Tibial artery (tissue), 4 donors: ENCODE measurements around the gene PBX1.

Source experiments
- DNase-seq, 2 donors: peaks; one replicate each; pipeline ENCODE4 v3.0.0-alpha.2; 2019
- H3K27ac ChIP-seq, 2 donors: fragments of 200-600 bp; sonication (generic) in 1 of 2; 1 replicate in 1 of 2; 2 replicates in 1 of 2; pipeline ENCODE4 v1.5.1; 2018 to 2019; ENCODE audit warnings: mild to moderate bottlenecking in 1 of 2
- H3K27me3 ChIP-seq, 2 donors: fragments of 200-600 bp; sonication (generic) in 1 of 2; one replicate each; pipeline versions ENCODE4 v1.5.1 to v1.6.0; 2016 to 2019
- H3K36me3 ChIP-seq, 3 donors: fragments of 200-600 bp; sonication (generic) in 2 of 3; one replicate each; pipeline ENCODE4 v1.5.1; 2016 to 2019; ENCODE audit warnings: mild to moderate bottlenecking in 2 of 3
- H3K4me1 ChIP-seq, 4 donors: fragments of 200-600 bp; sonication (generic) in 2 of 4; 1 replicate in 3 of 4; 2 replicates in 1 of 4; pipeline ENCODE4 v1.5.1; 2016 to 2019
- H3K4me3 ChIP-seq, 2 donors: fragments of 200-600 bp; sonication (generic) in 1 of 2; 1 replicate in 1 of 2; 2 replicates in 1 of 2; pipeline ENCODE4 v1.5.1; 2018 to 2019; ENCODE audit warnings: mild to moderate bottlenecking in 2 of 2
- H3K9me3 ChIP-seq, 3 donors: fragments of 200-600 bp; sonication (generic) in 1 of 3; one replicate each; pipeline ENCODE4 v1.5.1; 2016 to 2019
- intact Hi-C: fragments of 100-400 bp; cut with DNase I; formaldehyde crosslinking; loops from one replicate; pipeline ENCODE4 v1.15.0; 2023; ENCODE audit warnings: low total_unique reads
- TF ChIP-seq, protein P1 (sequence below), 2 experiments: fragments of 200-600 bp in 1 of 2; fragments of 450-650 bp in 1 of 2; IDR thresholded peaks; one replicate each; pipeline ENCODE4 v1.5.1; 2017 to 2019; ENCODE audit warnings: antibody characterized with exemption in 2 of 2, mild to moderate bottlenecking in 1 of 2, moderate library complexity in 1 of 2

Gene PBX1

DNA sequence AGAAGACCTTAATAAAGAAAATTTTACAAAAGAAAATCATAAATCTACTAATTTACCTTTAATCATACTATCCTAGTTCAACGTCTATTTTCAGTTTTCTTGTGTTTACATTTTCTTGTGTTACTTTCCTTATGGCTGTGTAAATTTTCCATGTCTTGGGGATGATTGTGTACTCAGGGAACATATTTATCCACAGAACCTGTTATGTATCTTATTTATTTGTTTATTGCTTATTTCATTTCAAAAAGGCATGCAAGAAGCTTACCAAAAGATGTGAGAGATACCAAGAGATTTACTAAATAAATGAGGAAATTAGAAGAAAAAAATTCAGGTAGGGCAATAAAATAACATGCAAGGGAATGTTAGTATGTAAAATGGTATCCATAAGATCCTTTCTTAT, 22.8 kb downstream of the PBX1 start:
- TF ChIP-seq, protein P1, sequence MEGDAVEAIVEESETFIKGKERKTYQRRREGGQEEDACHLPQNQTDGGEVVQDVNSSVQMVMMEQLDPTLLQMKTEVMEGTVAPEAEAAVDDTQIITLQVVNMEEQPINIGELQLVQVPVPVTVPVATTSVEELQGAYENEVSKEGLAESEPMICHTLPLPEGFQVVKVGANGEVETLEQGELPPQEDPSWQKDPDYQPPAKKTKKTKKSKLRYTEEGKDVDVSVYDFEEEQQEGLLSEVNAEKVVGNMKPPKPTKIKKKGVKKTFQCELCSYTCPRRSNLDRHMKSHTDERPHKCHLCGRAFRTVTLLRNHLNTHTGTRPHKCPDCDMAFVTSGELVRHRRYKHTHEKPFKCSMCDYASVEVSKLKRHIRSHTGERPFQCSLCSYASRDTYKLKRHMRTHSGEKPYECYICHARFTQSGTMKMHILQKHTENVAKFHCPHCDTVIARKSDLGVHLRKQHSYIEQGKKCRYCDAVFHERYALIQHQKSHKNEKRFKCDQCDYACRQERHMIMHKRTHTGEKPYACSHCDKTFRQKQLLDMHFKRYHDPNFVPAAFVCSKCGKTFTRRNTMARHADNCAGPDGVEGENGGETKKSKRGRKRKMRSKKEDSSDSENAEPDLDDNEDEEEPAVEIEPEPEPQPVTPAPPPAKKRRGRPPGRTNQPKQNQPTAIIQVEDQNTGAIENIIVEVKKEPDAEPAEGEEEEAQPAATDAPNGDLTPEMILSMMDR (IDR thresholded peaks at IDR 0.05) = no peak
- intact Hi-C loops = no loop called here
- H3K27ac ChIP-seq = no peak overlapping the region
- H3K4me3 ChIP-seq = no peak overlapping the region
- H3K9me3 ChIP-seq = no peaks in the 10 kb centered on the region
- DNase-seq = no peak
- H3K4me1 ChIP-seq = peaks cover 0 to 56% (median 30%) of the 10 kb centered on the region in 4 donors
- H3K27me3 ChIP-seq = no peaks in the 10 kb centered on the region
- H3K36me3 ChIP-seq = peaks cover 0 to under 1% (median 0%) of the 10 kb centered on the region in 3 donors

DNA sequence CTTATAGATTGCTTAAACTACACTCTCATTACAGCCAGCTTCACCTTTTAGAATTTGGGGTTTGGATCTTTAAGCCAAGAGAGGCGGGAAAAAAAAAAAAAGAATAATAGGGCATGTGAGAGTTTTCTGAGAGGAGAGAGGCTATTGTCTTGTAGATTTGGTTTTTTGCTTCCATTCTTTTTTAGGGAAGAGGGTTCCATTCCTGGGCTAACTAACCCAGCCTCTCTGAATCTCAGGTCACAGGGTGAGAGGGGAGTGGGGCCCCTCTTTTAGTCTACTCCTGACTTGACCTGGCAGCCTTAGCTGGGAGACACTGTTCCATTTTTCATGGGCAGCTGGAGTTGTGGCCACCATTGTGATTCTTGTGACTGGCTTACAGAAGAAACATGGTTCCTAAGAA, 24.2 kb downstream of the PBX1 start:
- Histone ChIP-seq H3K9me3 (no peaks in the 10 kb centered on the region), H3K27me3 (no peaks in the 10 kb centered on the region), H3K4me3 (no peak overlapping the region), H3K27ac (no peak overlapping the region), H3K36me3 (no peaks in the 10 kb centered on the region), H3K4me1 (peaks cover 0 to 56% (median 35%) of the 10 kb centered on the region in 4 donors)
- TF ChIP-seq, protein P1 (IDR thresholded peaks at IDR 0.05) = no peak
- intact Hi-C loops = no loop called here
- DNase-seq = no peak

DNA sequence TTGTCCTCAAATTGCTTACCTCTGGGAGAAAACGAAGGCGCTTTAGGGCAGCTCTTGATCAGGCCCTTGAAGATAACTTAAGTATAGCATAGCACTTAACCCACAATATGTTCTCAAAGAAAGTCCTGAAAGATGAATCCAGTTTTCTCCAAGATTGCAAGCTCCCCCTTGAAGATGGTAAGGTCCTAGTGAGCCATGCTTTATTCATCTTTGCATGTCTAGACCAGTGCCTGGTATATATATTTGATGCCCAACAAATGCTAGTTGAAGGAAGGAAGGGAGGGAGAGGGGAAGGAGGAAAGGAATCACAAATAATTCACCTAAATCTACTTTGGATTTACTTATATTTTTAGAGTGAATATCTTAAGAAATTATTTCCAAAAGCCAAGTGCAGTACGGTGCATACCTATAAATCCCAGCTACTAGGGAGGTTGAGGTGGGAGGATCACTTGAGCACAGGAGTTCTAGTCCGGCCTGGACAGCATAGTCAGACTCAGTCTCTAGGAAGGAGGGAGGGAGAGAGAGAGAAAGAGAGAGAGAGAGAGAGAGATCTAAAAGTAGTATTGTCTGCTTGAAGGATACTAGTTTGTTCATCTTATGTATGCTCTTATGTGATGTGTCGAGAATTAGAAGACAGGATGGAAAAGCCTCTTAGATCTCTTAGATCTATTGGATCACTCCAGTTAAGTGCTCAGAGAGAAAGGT, 25.0 kb downstream of the PBX1 start:
- no peaks in the 10 kb centered on the region for H3K27me3 ChIP-seq
- H3K4me3 ChIP-seq = no peak overlapping the region
- H3K27ac ChIP-seq = no peak overlapping the region
- TF ChIP-seq, protein P1 (IDR thresholded peaks at IDR 0.05) = no peak
- H3K4me1 ChIP-seq = peaks cover 0 to 56% (median 35%) of the 10 kb centered on the region in 4 donors
- no peaks in the 10 kb centered on the region for H3K9me3 ChIP-seq
- H3K36me3 ChIP-seq = no peaks in the 10 kb centered on the region
- DNase-seq = no peak
- intact Hi-C loops = no loop called here

DNA sequence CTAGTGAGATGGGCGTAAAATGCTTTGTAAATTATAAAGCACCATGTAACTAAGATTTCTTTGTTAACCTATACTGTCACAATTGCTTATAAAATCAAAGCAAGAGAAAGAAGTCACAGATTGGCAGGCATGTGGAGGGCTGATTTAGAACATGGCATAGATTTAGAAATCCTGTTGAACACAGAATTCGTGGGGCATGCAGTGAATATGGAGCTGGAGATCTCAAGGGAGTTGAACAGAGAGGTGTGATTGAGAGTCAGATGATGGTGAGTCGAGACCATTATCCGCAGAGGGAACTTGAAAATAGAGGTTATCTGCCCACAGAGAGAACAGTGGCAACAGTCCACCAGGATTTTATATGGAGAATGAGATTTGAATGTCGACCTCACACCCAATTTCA, 27.6 kb downstream of the PBX1 start:
- H3K4me1 ChIP-seq = peaks cover 0 to 70% (median 50%) of the 10 kb centered on the region in 4 donors

DNA sequence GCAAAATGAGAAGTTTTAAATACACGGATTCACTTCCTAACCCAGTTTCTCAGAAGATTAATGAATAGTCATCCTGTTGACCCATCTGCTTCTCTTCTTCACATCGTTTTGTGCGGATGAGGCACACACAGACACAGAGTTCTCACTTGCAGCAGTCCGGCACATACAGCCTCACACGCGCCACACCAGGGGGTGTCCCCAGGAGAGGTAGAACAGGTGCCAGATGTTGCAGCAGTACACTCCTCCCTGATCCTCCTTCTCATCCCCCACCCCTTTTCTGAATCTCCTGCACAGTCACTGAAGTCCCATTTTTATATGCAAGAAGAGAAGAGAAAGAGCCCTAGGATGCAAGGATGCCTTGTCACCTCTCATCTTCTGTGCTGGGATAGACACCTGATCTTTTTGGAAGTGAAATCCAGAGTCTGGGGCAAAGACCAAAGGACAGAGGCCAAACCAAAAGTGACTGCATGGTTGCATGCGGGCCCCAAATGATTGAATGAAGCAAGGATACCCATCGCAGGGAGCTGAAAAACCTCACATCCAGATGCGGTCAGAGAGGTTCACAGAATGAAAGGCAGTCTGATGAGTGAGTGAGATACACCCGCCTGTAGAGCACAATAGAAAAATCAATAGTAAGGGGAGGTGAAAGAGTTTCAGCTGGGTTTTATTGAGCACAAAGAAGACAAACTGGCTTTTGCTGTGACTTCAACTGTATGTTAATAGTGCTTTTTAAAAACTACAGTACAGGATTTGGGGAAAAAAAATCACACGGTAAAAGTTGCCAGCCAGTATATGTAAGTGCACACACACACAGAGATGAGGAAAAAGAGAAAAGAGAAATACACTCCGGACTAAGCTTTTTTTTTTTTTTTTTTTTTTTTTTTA, 28.9 kb downstream of the PBX1 start:
- TF ChIP-seq, protein P1 (IDR thresholded peaks at IDR 0.05) = no peak
- H3K9me3 ChIP-seq = no peaks in the 10 kb centered on the region
- peak overlapping the region; percentile 46 to 51 for H3K4me3 ChIP-seq
- peaks cover 0 to 83% (median 54%) of the 10 kb centered on the region in 4 donors for H3K4me1 ChIP-seq
- H3K27me3 ChIP-seq = no peaks in the 10 kb centered on the region
- H3K36me3 ChIP-seq = no peaks in the 10 kb centered on the region
- no peak for DNase-seq
- intact Hi-C loops = no loop called here
- H3K27ac ChIP-seq = peak overlapping the region; percentile 89 to 92

More for the DNA sequence above, 27.6 kb downstream of the PBX1 start:
- TF ChIP-seq, protein P1 (IDR thresholded peaks at IDR 0.05) = no peak
- Histone ChIP-seq H3K27me3 (no peaks in the 10 kb centered on the region), H3K36me3 (no peaks in the 10 kb centered on the region), H3K4me3 (no peak overlapping the region), H3K27ac (peak overlapping the region; percentile 89 to 92), H3K9me3 (no peaks in the 10 kb centered on the region)
- intact Hi-C loops = no loop called here
- no peak for DNase-seq
